A673 (cell line): Measurements from ENCODE around the gene GSE1. TPM values are rescaled to one million over a fixed set of nuclear protein-coding genes. Genes with fewer than 3 reads are reported as not detected.

ENCODE experiments used
- BruUV-seq: library from RNA; stranded (reverse); fragments of 400-500 nt; replicated peaks from 2 replicates; lab custom pipeline; 2021; lab: Mats Ljungman, UMichigan
- CTCF ChIA-PET: fragments of 300-600 bp; sonication (Branson Sonifier 250); formaldehyde crosslinking; loops from one replicate; lab custom pipeline; 2022; ENCODE audit warnings: antibody characterized with exemption; lab: Charles Lee
- POLR2A ChIA-PET: fragments of 300-600 bp; sonication (Branson Sonifier 250); formaldehyde crosslinking; loops from one replicate; lab custom pipeline; 2022; ENCODE audit warnings: antibody characterized with exemption; ENCODE audit not compliant: low non-redundant PET; lab: Charles Lee
- DNase-seq: peaks from one replicate; pipeline ENCODE4 v3.0.0-alpha.2; 2015; ENCODE audit warnings: low spot score
- H3K27ac ChIP-seq: fragments of 200-600 bp; sonication (generic); 2 replicates; pipeline ENCODE4 v1.5.1; 2016; ENCODE audit warnings: mixed run types, low read depth, mild to moderate bottlenecking, mixed read lengths, antibody characterized with exemption, low read length; ENCODE audit not compliant: poor library complexity, severe bottlenecking
- H3K27me3 ChIP-seq: fragments of 200-600 bp; sonication (generic); replicated peaks from 2 replicates; pipeline ENCODE4 v1.6.1; 2017; ENCODE audit warnings: mixed run types, low read depth, mild to moderate bottlenecking, mixed read lengths, antibody characterized with exemption, low read length; ENCODE audit not compliant: insufficient read depth, poor library complexity
- H3K36me3 ChIP-seq: fragments of 200-600 bp; sonication (generic); 2 replicates; pipeline ENCODE4 v1.6.1; 2016; ENCODE audit warnings: mixed run types, mild to moderate bottlenecking, mixed read lengths, antibody characterized with exemption, low read length; ENCODE audit not compliant: insufficient read depth, poor library complexity, severe bottlenecking
- H3K4me1 ChIP-seq: fragments of 200-600 bp; sonication (generic); 2 replicates; pipeline ENCODE4 v1.6.1; 2017; ENCODE audit warnings: mixed run types, mild to moderate bottlenecking, mixed read lengths, antibody characterized with exemption, low read length; ENCODE audit not compliant: insufficient read depth, poor library complexity, severe bottlenecking
- H3K4me3 ChIP-seq: fragments of 200-600 bp; sonication (generic); 2 replicates; pipeline ENCODE4 v1.5.1; 2016; ENCODE audit warnings: low read depth, mixed run types, mild to moderate bottlenecking, mixed read lengths, low read length; ENCODE audit not compliant: poor library complexity, severe bottlenecking
- H3K9me3 ChIP-seq: fragments of 200-600 bp; sonication (generic); 2 replicates; pipeline ENCODE4 v1.6.1; 2016; ENCODE audit warnings: mixed run types, low read depth, mild to moderate bottlenecking, mixed read lengths, antibody characterized with exemption, low read length; ENCODE audit not compliant: poor library complexity, severe bottlenecking
- EZH2 ChIP-seq: fragments of 200-600 bp; sonication (generic); IDR thresholded peaks from 2 replicates; pipeline ENCODE4 v1.6.1; 2017; ENCODE audit warnings: borderline replicate concordance, low read depth, mild to moderate bottlenecking, mixed read lengths, antibody characterized with exemption, low read length; ENCODE audit not compliant: poor library complexity, severe bottlenecking
- intact Hi-C: fragments of 100-400 bp; cut with micrococcal nuclease; formaldehyde crosslinking; loops from one replicate; pipeline ENCODE4 v1.10.0; 2022; ENCODE audit not compliant: unreplicated experiment
- total RNA-seq: library from RNA; stranded (reverse); gene quantifications from 2 replicates; pipeline ENCODE4 v1.2.3, GENCODE V29; 2021
- TF ChIP-seq, protein P1 (sequence below): fragments of 300-800, 200-600 bp; sonication (generic); conservative IDR thresholded peaks from 2 replicates; pipeline ENCODE4 v1.5.1; 2017; ENCODE audit warnings: low read depth, mild to moderate bottlenecking, antibody characterized with exemption, low read length, moderate library complexity, mixed read lengths

GSE1 gene
- total RNA-seq, 1 experiment from 2014 or later, result 64.2 TPM

DNA sequence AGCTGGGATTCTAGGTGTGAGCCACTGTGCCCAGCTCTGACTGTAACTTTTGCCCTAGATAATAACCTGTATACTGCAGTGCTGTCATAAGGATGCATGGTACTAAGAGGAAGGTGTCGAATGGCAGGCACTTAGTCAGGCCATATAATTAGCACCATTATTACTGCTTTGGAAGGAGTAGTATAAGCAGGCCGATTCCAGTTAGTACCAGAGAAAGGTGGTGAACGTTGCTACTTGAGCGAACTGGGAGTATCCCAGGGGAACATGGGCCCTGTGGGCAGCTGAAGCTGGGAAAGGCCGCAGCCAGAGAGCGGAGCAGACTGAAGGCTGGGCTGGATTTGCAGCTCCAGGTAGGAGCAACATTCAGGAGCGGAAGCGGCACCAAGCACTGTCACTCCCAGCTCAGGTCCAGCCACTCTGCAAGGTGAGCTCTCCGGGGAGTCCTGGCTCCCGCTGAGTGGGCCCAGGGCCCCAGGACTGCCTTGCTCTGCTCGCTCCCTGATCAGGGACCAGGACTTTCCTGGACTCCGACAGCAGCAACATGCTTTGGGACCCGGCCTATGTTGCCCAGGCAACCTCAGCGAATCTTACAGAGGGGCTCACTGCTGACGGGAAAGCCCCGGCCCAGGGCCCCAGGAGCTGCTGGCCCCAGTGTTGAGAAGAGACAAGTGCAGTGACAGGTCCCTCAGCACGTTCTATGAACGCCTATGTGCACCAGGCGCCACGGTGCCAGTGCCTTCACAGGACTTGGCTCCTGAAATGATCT, 109.2 kb downstream of the GSE1 start:
- Histone ChIP-seq H3K36me3 (no peaks in the 10 kb centered on the region), H3K27me3 (no peaks in the 10 kb centered on the region), H3K4me3 (no peak overlapping the region), H3K27ac (no peak overlapping the region), H3K9me3 (no peaks in the 10 kb centered on the region), H3K4me1 (no peaks in the 10 kb centered on the region)
- POLR2A ChIA-PET, result no interaction called here
- TF ChIP-seq, protein P1, sequence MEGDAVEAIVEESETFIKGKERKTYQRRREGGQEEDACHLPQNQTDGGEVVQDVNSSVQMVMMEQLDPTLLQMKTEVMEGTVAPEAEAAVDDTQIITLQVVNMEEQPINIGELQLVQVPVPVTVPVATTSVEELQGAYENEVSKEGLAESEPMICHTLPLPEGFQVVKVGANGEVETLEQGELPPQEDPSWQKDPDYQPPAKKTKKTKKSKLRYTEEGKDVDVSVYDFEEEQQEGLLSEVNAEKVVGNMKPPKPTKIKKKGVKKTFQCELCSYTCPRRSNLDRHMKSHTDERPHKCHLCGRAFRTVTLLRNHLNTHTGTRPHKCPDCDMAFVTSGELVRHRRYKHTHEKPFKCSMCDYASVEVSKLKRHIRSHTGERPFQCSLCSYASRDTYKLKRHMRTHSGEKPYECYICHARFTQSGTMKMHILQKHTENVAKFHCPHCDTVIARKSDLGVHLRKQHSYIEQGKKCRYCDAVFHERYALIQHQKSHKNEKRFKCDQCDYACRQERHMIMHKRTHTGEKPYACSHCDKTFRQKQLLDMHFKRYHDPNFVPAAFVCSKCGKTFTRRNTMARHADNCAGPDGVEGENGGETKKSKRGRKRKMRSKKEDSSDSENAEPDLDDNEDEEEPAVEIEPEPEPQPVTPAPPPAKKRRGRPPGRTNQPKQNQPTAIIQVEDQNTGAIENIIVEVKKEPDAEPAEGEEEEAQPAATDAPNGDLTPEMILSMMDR, result no peak
- TF ChIP-seq EZH2, result no peak
- intact Hi-C loops, result no loop called here
- DNase-seq, result no peak
- no TSS peak for BruUV-seq
- CTCF ChIA-PET, result no interaction called here

DNA sequence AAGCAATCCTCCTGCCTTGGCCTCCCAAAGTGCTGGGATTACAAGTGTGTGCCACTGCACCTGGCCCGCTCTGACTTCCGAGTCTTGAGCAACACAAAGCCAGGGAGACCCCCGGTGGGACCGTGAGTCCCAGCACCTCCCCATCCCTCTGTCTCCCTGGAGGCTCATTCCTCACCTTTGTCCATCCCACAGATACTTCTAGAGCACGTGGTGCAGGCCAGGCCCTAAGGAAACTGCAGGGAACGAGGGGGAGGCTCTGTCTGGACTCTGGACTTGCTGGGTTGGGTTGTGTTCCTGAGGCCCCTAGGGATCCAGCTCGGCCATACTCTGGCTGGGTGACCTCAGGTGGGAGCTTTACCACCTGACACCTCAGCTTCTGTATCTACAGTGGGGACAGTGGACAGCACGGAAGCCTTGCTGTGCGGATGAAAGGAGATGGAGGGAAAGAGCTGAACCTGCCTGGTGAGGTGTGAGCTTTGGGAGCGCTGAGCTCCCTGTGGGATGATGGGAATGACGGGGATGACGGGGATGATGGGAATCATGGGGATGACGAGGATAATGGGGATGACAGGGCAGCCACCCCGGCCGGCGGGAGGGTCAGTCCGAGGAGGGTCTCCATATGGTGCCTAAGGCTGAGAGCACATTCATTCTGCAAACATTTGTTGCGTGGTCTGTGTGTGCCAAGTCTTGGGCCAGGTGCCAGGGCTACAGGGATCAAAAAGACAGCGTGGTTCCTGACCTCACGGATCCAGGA, 111.2 kb downstream of the GSE1 start:
- Histone ChIP-seq H3K4me3 (no peak overlapping the region), H3K4me1 (peaks cover 2% of the 10 kb centered on the region), H3K27me3 (no peaks in the 10 kb centered on the region), H3K27ac (no peak overlapping the region), H3K36me3 (no peaks in the 10 kb centered on the region), H3K9me3 (no peaks in the 10 kb centered on the region)
- intact Hi-C loops, result no loop called here
- POLR2A ChIA-PET, result no interaction called here
- DNase-seq, result no peak
- TF ChIP-seq, protein P1, result no peak
- no peak for TF ChIP-seq EZH2
- CTCF ChIA-PET, result no interaction called here
- no TSS peak for BruUV-seq

DNA sequence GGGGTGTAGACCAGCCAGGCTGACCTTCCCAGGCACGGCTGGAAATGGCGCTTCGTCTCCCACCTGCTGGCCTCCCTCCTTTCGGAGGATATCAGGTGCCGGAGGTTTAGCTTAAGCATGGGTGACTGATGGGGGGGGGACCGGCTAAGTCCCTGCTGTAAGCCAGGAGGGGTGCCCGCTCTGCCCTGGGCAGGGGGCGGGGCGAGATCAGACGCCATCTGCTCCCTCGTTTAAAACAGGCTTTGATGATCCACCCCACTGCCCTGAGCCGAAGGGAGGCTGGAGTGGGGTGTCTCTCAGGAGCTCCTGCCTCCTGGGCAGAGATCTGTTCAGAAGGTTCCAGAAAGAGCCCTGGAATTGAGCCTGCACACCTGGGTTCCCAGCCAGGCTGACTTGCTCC, 111.8 kb downstream of the GSE1 start:
- ChIA-PET POLR2A (no interaction called here), CTCF (no interaction called here)
- no peak for TF ChIP-seq EZH2
- TF ChIP-seq, protein P1, result no peak
- H3K9me3 ChIP-seq, result no peaks in the 10 kb centered on the region
- H3K4me3 ChIP-seq, result no peak overlapping the region
- H3K27me3 ChIP-seq, result no peaks in the 10 kb centered on the region
- intact Hi-C loops, result no loop called here
- no peak overlapping the region for H3K27ac ChIP-seq
- H3K36me3 ChIP-seq, result no peaks in the 10 kb centered on the region
- no TSS peak for BruUV-seq
- H3K4me1 ChIP-seq, result peaks cover 7% of the 10 kb centered on the region
- DNase-seq, result no peak

Other genes starting within 250 kb of the GSE1 start
- 70.5 and 71.9 TPM in 2 replicates for gene GINS2, start 75.6 kb downstream of the GSE1 start, total RNA-seq
- gene C16orf74, start 137.8 kb downstream of the GSE1 start, total RNA-seq, result 3.8 and 5.9 TPM in 2 replicates
- 53.1 and 62.7 TPM in 2 replicates for gene EMC8, start 186.2 kb downstream of the GSE1 start, total RNA-seq
- gene COX4I1, start 186.4 kb downstream of the GSE1 start, total RNA-seq, result 554 and 575 TPM in 2 replicates